Right lobe of liver (tissue), 4 donors: ENCODE data around the gene CCZ1.
"Not testable (repeated sequence)": the region's sequence is repeated elsewhere in the genome, so short reads cannot be mapped to it uniquely, and the experiment has no call there.

Experiments used
- POLR2A ChIP-seq: fragments of 450-650 bp; IDR thresholded peaks from one replicate; pipeline ENCODE4 v1.6.1; 2017; ENCODE audit warnings: antibody characterized with exemption, mild to moderate bottlenecking
- TF ChIP-seq, protein P1 (sequence below), 4 donors: fragments of 200-600 bp in 3 of 4; fragments of 450-650 bp in 1 of 4; IDR thresholded peaks; one replicate each; pipeline versions ENCODE4 v1.5.1 to v1.8.0; 2016 to 2022; ENCODE audit warnings: antibody characterized with exemption in 4 of 4, mild to moderate bottlenecking in 2 of 4
- donor health status: DM: no; HTN: no; CAD: no.
- donor health status: DM: no; HTN: no; CAD: no.
- donor health status: DM: no; HTN: yes; CAD: no.

DNA sequence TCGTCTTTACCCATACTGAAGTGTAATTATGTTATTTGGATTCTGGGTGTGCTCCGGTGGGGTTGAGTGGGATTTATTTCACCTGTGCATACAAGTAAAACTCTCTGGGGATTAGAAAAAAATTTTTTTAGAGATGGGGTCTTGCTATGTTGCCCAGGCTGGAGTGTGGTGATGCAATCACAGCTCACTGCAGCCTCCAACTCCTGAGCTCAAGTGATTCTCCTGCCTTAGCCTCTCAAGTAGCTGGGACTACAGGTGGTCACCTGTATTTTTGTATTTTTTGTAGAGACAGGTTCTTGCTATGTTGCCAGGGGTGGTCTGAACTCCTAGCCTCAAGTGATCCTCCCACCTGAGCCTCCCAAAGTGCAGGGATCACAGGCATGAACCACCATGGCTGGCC is 8.3 kb upstream of the CCZ1 start:
- not testable (repeated sequence) for TF ChIP-seq POLR2A
- TF ChIP-seq, protein P1, sequence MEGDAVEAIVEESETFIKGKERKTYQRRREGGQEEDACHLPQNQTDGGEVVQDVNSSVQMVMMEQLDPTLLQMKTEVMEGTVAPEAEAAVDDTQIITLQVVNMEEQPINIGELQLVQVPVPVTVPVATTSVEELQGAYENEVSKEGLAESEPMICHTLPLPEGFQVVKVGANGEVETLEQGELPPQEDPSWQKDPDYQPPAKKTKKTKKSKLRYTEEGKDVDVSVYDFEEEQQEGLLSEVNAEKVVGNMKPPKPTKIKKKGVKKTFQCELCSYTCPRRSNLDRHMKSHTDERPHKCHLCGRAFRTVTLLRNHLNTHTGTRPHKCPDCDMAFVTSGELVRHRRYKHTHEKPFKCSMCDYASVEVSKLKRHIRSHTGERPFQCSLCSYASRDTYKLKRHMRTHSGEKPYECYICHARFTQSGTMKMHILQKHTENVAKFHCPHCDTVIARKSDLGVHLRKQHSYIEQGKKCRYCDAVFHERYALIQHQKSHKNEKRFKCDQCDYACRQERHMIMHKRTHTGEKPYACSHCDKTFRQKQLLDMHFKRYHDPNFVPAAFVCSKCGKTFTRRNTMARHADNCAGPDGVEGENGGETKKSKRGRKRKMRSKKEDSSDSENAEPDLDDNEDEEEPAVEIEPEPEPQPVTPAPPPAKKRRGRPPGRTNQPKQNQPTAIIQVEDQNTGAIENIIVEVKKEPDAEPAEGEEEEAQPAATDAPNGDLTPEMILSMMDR (IDR thresholded peaks at IDR 0.05), result not testable (repeated sequence)
